Measurements from ENCODE around the gene RPL23. TPM values are rescaled to one million over a fixed set of nuclear protein-coding genes. Genes with fewer than 3 reads are reported as not detected.

RPL23 gene
- total RNA-seq, 2 donors from 2014 or later: 845 to 956 TPM

DNA sequence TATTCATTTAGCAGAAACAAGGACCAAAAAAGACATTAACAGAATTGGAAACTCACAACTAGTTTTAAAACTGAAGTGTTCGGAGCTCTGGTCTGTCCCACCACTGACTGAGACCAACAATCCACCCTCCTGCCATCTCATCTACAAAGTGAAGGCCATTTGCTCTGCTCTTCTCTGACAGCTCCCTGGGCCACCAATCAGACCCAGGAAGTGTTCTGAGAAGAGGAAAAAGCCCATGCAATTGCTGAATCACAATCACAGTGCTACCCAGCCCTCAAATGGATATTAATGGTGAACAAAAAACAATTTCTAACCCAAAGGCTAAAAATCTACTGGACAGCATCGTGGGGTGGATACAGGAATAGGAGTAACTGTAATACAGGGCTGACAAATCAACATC, 2.1 kb downstream of the RPL23 start:
- H3K36me3 ChIP-seq: peaks cover 22% of the 10 kb centered on the region
- peaks cover 7% of the 10 kb centered on the region for H3K4me1 ChIP-seq
- TF ChIP-seq, protein P1, sequence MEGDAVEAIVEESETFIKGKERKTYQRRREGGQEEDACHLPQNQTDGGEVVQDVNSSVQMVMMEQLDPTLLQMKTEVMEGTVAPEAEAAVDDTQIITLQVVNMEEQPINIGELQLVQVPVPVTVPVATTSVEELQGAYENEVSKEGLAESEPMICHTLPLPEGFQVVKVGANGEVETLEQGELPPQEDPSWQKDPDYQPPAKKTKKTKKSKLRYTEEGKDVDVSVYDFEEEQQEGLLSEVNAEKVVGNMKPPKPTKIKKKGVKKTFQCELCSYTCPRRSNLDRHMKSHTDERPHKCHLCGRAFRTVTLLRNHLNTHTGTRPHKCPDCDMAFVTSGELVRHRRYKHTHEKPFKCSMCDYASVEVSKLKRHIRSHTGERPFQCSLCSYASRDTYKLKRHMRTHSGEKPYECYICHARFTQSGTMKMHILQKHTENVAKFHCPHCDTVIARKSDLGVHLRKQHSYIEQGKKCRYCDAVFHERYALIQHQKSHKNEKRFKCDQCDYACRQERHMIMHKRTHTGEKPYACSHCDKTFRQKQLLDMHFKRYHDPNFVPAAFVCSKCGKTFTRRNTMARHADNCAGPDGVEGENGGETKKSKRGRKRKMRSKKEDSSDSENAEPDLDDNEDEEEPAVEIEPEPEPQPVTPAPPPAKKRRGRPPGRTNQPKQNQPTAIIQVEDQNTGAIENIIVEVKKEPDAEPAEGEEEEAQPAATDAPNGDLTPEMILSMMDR (IDR thresholded peaks at IDR 0.05): no peak
- intact Hi-C loops (cut with DNase I): no loop called here
- no peaks in the 10 kb centered on the region for H3K9me3 ChIP-seq
- peak overlapping the region; percentile 72 for H3K4me3 ChIP-seq
- H3K27ac ChIP-seq: no peak overlapping the region
- no peaks in the 10 kb centered on the region for H3K27me3 ChIP-seq
- peak overlapping the region; percentile 45 to 100 for H3K9ac ChIP-seq (ENCODE audit: low read depth in 2 of 2, low read length in 2 of 2)
- DNase-seq: no peak

DNA sequence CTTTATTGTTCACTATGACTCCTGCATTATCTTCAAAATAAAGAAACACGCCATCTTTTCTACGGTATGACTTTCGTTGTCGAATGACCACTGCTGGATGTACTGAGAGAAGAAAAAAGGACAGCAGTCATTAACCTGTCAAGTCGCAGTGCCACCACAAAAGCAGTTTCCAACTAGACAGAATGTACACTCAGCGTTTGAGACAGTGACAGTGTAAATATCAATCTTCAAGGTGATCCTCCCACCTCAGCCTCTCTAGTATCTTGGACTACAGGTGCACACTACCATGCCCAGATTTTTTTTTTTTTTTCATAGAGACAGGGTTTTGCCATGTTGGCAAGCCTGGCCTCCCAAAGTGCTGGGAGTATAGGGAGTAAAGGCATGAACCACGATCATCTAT, 3.1 kb downstream of the RPL23 start:
- no peak overlapping the region for H3K9ac ChIP-seq (ENCODE audit: low read depth in 2 of 2, low read length in 2 of 2)
- H3K9me3 ChIP-seq: no peaks in the 10 kb centered on the region
- TF ChIP-seq, protein P1 (IDR thresholded peaks at IDR 0.05): no peak
- H3K36me3 ChIP-seq: peaks cover 22% of the 10 kb centered on the region
- H3K27ac ChIP-seq: no peak overlapping the region
- no peaks in the 10 kb centered on the region for H3K27me3 ChIP-seq
- peaks cover 7% of the 10 kb centered on the region for H3K4me1 ChIP-seq
- H3K4me3 ChIP-seq: no peak overlapping the region
- intact Hi-C loops (cut with DNase I): no loop called here
- no peak for DNase-seq

DNA sequence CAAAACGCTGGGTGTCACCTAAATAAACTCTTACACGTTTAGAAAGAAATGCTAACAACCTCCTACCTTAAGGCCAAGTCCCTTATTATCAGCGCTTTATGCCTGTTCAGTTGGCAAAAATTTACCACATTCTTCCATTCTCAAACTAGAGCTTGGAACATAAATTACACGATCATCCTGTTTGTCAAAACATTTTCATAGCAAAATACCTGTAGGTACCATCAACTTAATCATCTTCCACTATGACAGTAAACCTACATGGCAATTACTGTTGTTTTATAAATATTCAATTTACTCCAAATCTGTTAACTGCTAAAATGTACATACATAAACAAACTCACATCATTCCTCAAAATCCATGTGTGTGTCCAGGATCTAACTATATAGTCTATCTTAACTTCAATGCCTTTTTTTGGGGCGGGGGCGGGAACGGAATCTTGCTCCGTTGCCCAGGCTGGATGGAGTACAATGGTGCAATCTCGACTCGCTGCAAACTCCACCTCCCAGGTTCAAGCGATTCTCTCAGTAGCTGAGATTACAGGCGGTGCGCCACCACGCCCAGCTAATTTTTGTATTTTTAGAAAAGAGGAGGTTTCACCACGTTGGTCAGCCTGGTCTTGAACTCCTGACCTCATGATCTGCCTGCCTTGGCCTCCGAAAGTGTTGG, 4.4 kb downstream of the RPL23 start:
- Histone ChIP-seq H3K4me3 (no peak overlapping the region), H3K9me3 (no peaks in the 10 kb centered on the region), H3K4me1 (peaks cover 7% of the 10 kb centered on the region), H3K36me3 (peaks cover 22% of the 10 kb centered on the region), H3K27ac (no peak overlapping the region), H3K9ac (ENCODE audit: low read depth in 2 of 2, low read length in 2 of 2) (no peak overlapping the region), H3K27me3 (no peaks in the 10 kb centered on the region)
- DNase-seq: no peak
- TF ChIP-seq, protein P1 (IDR thresholded peaks at IDR 0.05): no peak
- intact Hi-C loops (cut with DNase I): no loop called here

DNA sequence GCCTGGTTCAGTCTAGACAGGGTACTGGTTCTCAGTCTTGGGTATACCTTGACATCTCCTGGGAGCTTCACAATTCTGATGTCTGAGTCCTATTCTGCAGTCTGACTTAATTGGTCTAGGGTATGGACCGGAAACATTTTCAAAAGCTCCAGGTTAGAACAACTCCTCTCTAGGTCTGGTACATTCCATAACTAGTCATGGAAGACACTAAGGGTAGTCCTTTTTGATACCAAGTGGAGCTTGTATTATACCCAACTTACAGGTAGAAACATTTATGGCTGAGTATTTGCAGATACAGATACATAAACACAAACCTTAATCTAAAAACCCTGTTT, 5.0 kb downstream of the RPL23 start:
- Histone ChIP-seq H3K27me3 (no peaks in the 10 kb centered on the region), H3K36me3 (peaks cover 22% of the 10 kb centered on the region), H3K4me1 (peaks cover 7% of the 10 kb centered on the region), H3K9me3 (no peaks in the 10 kb centered on the region), H3K4me3 (no peak overlapping the region), H3K9ac (ENCODE audit: low read depth in 2 of 2, low read length in 2 of 2) (no peak overlapping the region), H3K27ac (no peak overlapping the region)
- intact Hi-C loops (cut with DNase I): no loop called here
- TF ChIP-seq, protein P1 (IDR thresholded peaks at IDR 0.05): no peak
- no peak for DNase-seq

DNA sequence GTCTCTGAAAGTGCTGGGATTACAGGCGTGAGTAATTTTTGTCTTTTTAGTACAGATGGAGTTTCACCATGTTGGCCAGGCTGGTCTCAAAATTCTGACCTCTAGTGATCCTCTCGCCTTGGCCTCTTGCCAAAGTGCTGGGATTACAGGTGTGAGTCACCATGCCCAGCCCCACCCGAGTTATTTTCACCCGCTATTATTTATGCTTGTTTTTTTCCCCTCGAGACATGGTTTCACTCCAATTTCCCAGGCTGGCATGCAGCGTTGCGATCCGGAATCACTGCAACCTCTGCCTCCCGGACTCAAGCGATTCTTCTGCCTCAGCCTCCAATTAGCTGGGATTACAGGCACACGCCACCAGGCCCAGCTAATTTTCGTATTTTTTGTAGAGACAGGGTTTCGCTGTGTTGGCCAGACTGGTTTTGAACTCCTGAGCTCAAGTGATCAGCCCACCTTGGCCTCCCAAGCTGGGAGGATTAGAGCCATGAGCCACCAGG, 9.2 kb downstream of the RPL23 start:
- Histone ChIP-seq H3K9me3 (no peaks in the 10 kb centered on the region), H3K4me1 (no peaks in the 10 kb centered on the region), H3K36me3 (peaks cover 13% of the 10 kb centered on the region), H3K27me3 (no peaks in the 10 kb centered on the region), H3K4me3 (no peak overlapping the region), H3K27ac (no peak overlapping the region), H3K9ac (ENCODE audit: low read depth in 2 of 2, low read length in 2 of 2) (peak overlapping the region in 1 of 2 donors; percentile 35)
- intact Hi-C loops (cut with DNase I): no loop called here
- DNase-seq: no peak
- TF ChIP-seq, protein P1 (IDR thresholded peaks at IDR 0.05): no peak
